DND-41 (cell line): ENCODE results near the gene ABTB1.

Experiments
- ATAC-seq: fragments of 200-7000 bp; cut with Tn5 transposase; 3 replicates; pipeline ENCODE4 v1.9.1; 2021; ENCODE audit warnings: low read depth; ENCODE audit not compliant: insufficient read depth
- DNase-seq: peaks from one replicate; pipeline ENCODE4 v3.0.0-alpha.2; 2020
- H2AFZ ChIP-seq: 2 replicates; pipeline ENCODE4 v1.6.0; 2012; ENCODE audit warnings: low read depth, low read length
- H3K27ac ChIP-seq: 2 replicates; pipeline ENCODE4 v1.5.1; 2012; ENCODE audit warnings: low read length, inconsistent platforms
- H3K27me3 ChIP-seq: fragments of 200-600 bp; sonication (generic); 2 replicates; pipeline ENCODE4 v1.6.0; 2012; ENCODE audit warnings: low read length, mild to moderate bottlenecking, inconsistent platforms; ENCODE audit not compliant: insufficient read depth, poor library complexity
- H3K36me3 ChIP-seq: 2 replicates; pipeline ENCODE4 v1.5.1; 2012; ENCODE audit warnings: low read length, inconsistent platforms; ENCODE audit not compliant: insufficient read depth
- H3K4me1 ChIP-seq: 2 replicates; pipeline ENCODE4 v1.5.1; 2012; ENCODE audit warnings: mild to moderate bottlenecking, low read length; ENCODE audit not compliant: insufficient read depth
- H3K4me2 ChIP-seq: 2 replicates; pipeline ENCODE4 v1.6.0; 2012; ENCODE audit warnings: mild to moderate bottlenecking, moderate library complexity, low read length, inconsistent platforms; ENCODE audit not compliant: insufficient read depth
- H3K4me3 ChIP-seq, 2 experiments: fragments of 200-600 bp in 1 of 2; shearing (Covaris generic) in 1 of 2; 2 replicates each; pipeline ENCODE4 v1.5.1; 2012 to 2016; ENCODE audit warnings: inconsistent platforms in 2 of 2, low read length in 2 of 2, mild to moderate bottlenecking in 2 of 2, low read depth in 1 of 2, moderate library complexity in 1 of 2
- H3K79me2 ChIP-seq: 2 replicates; pipeline ENCODE4 v1.6.0; 2012; ENCODE audit warnings: low read length, inconsistent platforms; ENCODE audit not compliant: insufficient read depth
- H3K9ac ChIP-seq: 2 replicates; pipeline ENCODE4 v1.6.0; 2012; ENCODE audit warnings: low read depth, mild to moderate bottlenecking, inconsistent platforms, low read length, moderate library complexity
- H3K9me3 ChIP-seq: 2 replicates; pipeline ENCODE4 v1.5.1; 2012; ENCODE audit warnings: low read length, moderate library complexity, mild to moderate bottlenecking, inconsistent platforms; ENCODE audit not compliant: insufficient read depth, severe bottlenecking
- H4K20me1 ChIP-seq: 2 replicates; pipeline ENCODE4 v1.6.0; 2012; ENCODE audit warnings: low read length; ENCODE audit not compliant: insufficient read depth
- CTCF ChIP-seq: IDR thresholded peaks from 2 replicates; pipeline ENCODE4 v1.5.1; 2012; ENCODE audit warnings: borderline replicate concordance, low read length, moderate library complexity, mild to moderate bottlenecking; ENCODE audit not compliant: poor library complexity, severe bottlenecking; ENCODE audit errors: extremely low read depth
- EZH2 ChIP-seq: IDR thresholded peaks from 3 replicates; pipeline ENCODE4 v1.6.1; 2012; ENCODE audit warnings: borderline replicate concordance, low read depth, mild to moderate bottlenecking, moderate library complexity, low read length, inconsistent platforms; ENCODE audit not compliant: severe bottlenecking

Gene ABTB1

DNA sequence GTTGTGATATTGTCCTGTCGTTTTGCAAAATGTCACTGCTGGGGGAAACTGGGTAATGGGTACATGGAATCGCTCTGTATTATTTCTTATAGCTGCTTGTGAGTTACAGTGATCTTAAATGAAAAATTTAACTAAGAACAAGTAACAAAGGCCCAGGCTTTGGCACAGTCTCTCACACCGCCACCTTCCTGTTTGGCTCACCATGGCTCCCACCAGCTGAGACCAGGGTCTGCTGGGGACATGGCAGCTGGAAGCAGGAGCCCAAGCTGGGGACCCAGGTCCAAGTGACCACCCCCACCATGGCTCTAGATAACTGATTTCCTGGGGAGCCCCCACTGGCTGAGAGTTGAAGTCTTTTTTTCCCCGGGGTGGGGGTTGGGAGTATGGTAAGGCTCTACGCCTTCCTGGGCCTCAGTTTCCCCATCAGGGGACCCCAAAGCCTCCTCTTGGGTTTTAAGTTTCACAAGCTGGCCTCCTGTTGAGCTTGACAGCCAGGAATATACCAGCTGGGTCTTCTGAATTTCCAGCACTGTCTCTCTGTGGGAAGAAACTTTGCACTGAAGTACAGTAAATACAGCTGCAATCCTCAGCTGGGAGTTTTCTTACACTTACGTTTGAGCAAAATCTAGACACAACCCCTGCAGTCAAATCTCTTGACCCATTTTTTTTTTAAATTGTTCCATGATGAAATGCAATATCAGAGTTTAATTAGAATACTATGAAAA lies 26.1 kb downstream of the ABTB1 start:
- Histone ChIP-seq H3K27ac (no peak overlapping the region), H2AFZ (no peak overlapping the region), H3K27me3 (no peaks in the 10 kb centered on the region), H3K9ac (no peak overlapping the region), H3K4me1 (no peaks in the 10 kb centered on the region), H3K4me3 (no peak overlapping the region), H3K36me3 (no peaks in the 10 kb centered on the region), H3K79me2 (no peaks in the 10 kb centered on the region), H4K20me1 (no peaks in the 10 kb centered on the region), H3K4me2 (no peak overlapping the region), H3K9me3 (no peaks in the 10 kb centered on the region)
- ATAC-seq (no peak), DNase-seq (no peak)
- TF ChIP-seq CTCF (no peak), EZH2 (no peak)

DNA sequence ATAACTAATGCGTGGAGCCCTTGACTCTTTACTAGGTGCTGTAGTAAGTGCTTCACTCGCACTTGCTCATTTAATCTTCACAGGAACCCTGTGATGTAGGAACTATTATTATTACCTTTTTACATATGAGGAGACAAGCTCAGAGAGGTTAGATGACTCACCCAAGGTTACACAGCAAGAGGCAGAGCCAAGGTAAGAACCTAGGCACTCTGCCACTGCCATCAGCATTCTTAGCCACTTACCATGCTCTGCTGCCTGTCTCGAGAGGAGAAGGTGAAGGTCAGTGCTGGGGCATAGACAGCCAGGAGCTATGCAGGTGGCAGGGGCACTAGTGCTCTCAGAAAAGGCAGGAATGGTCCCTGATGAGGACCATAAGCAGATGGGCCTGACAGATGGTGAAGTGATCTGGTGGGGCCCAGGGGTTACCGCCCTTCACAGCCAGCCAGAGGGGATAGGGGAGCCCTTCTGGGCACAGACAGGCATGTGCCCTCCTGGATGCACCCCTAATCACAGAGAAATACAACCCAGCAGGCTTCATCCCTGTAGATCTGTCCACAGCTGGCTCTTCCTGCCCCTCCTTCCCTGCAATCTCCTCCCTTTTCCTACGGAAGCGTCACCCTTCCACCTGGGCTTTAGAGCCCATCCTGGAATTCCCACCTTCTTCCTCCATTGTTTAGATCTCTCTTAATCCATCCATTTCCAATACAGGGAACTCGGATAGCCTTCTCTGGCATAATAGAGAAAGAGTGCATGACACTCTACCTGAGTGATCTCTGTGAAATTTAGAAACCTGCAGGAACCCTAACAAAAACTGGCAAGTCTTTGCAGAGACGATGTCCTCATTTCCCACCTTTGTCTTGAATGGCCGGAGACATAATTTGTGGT lies 26.9 kb downstream of the ABTB1 start:
- H3K9ac ChIP-seq = no peak overlapping the region
- no peak overlapping the region for H3K4me3 ChIP-seq
- no peaks in the 10 kb centered on the region for H3K9me3 ChIP-seq
- no peak overlapping the region for H2AFZ ChIP-seq
- DNase-seq (no peak), ATAC-seq (no peak)
- TF ChIP-seq EZH2 (no peak), CTCF (no peak)
- no peaks in the 10 kb centered on the region for H3K4me1 ChIP-seq
- no peaks in the 10 kb centered on the region for H3K36me3 ChIP-seq
- no peak overlapping the region for H3K4me2 ChIP-seq
- no peaks in the 10 kb centered on the region for H3K79me2 ChIP-seq
- no peaks in the 10 kb centered on the region for H4K20me1 ChIP-seq
- H3K27me3 ChIP-seq = no peaks in the 10 kb centered on the region
- H3K27ac ChIP-seq = no peak overlapping the region

GRCh38 chr3:127700406-127700805 lies 27.7 kb downstream of the ABTB1 start:
- Histone ChIP-seq H3K79me2 (no peaks in the 10 kb centered on the region), H3K36me3 (no peaks in the 10 kb centered on the region), H3K27ac (no peak overlapping the region), H3K27me3 (no peaks in the 10 kb centered on the region), H3K9me3 (no peaks in the 10 kb centered on the region), H3K9ac (no peak overlapping the region), H3K4me1 (no peaks in the 10 kb centered on the region), H2AFZ (no peak overlapping the region), H4K20me1 (no peaks in the 10 kb centered on the region), H3K4me2 (no peak overlapping the region), H3K4me3 (no peak overlapping the region)
- no peak for TF ChIP-seq CTCF
- TF ChIP-seq EZH2 = no peak
- DNase-seq (no peak), ATAC-seq (no peak)
